Measurements from ENCODE around the gene MXD4. TPM values are rescaled to one million over a fixed set of nuclear protein-coding genes. Genes with fewer than 3 reads are reported as not detected.

The MXD4 gene
- total RNA-seq, 5 donors from 2014 or later (not counting 1 experiment from before 2014, with no cell fraction given): 57.0 to 125 (median 78.2) TPM

- Histone ChIP-seq H3K27me3 (replicated peaks in 1 of 2; ENCODE audit: control insufficient read depth in 2 of 2, extremely low read depth in 1 of 2, insufficient read depth in 2 of 2, low read length in 1 of 2) (no peaks in the 10 kb centered on the region), H3K36me3 (ENCODE audit: control insufficient read depth in 2 of 2, extremely low read depth in 1 of 2, insufficient read depth in 1 of 2, low read length in 1 of 2) (peaks cover 22 to 73% of the 10 kb centered on the region in 2 donors), H3K4me1 (ENCODE audit: control insufficient read depth in 1 of 2, extremely low read depth in 1 of 2, insufficient read depth in 2 of 2, low read length in 2 of 2) (peaks cover 0 to 17% of the 10 kb centered on the region in 2 experiments), H3K9me3 (no peaks in the 10 kb centered on the region), H3K4me3 (ENCODE audit: control insufficient read depth in 1 of 2, extremely low read depth in 1 of 2, low read length in 1 of 2) (no peak overlapping the region), H3K27ac (ENCODE audit: low read length) (no peak overlapping the region)
- Mint-ChIP-seq H3K4me3 (no peak overlapping the region), H3K27ac (no peak overlapping the region), H3K27me3 (no peaks in the 10 kb centered on the region), H3K9me3 (no peaks in the 10 kb centered on the region), H3K36me3 (peaks cover 17% of the 10 kb centered on the region), H3K4me1 (peaks cover 3 to 12% (median 11%) of the 10 kb centered on the region in 3 donors)
- no peak for ATAC-seq (replicated peaks in 1 of 4)
- ChIA-PET POLR2A (no interaction called here), CTCF (no interaction called here)
- DNase-seq: peak in 2 of 35 experiments; percentile 1 to 3
- WGBS (ENCODE audit: insufficient coverage): 92% methylated on average over 28 of the region's 32 CpGs
Measured at GRCh38 chr4:2253160-2254084, 8.5 kb downstream of the MXD4 start.

GRCh38 chr4:2252530-2253091, 9.3 kb downstream of the MXD4 start:
- Histone ChIP-seq H3K4me3 (ENCODE audit: control insufficient read depth in 1 of 2, extremely low read depth in 1 of 2, low read length in 1 of 2) (no peak overlapping the region), H3K9me3 (no peaks in the 10 kb centered on the region), H3K27me3 (replicated peaks in 1 of 2; ENCODE audit: control insufficient read depth in 2 of 2, extremely low read depth in 1 of 2, insufficient read depth in 2 of 2, low read length in 1 of 2) (no peaks in the 10 kb centered on the region), H3K36me3 (ENCODE audit: control insufficient read depth in 2 of 2, extremely low read depth in 1 of 2, insufficient read depth in 1 of 2, low read length in 1 of 2) (peaks cover 25 to 67% of the 10 kb centered on the region in 2 donors), H3K4me1 (ENCODE audit: control insufficient read depth in 1 of 2, extremely low read depth in 1 of 2, insufficient read depth in 2 of 2, low read length in 2 of 2) (peaks cover 0 to 10% of the 10 kb centered on the region in 2 experiments), H3K27ac (ENCODE audit: low read length) (no peak overlapping the region)
- ChIA-PET CTCF (no interaction called here), POLR2A (no interaction called here)
- peak in 1 of 35 experiments; percentile 1 for DNase-seq
- no peak for ATAC-seq (replicated peaks in 1 of 4)
- Mint-ChIP-seq H3K4me1 (peaks cover under 1 to 12% (median 11%) of the 10 kb centered on the region in 3 donors), H3K9me3 (no peaks in the 10 kb centered on the region), H3K27ac (no peak overlapping the region), H3K36me3 (peaks cover 17% of the 10 kb centered on the region), H3K4me3 (no peak overlapping the region), H3K27me3 (no peaks in the 10 kb centered on the region)
- WGBS (ENCODE audit: insufficient coverage): 87% methylated on average over 6 of the region's 12 CpGs

DNA sequence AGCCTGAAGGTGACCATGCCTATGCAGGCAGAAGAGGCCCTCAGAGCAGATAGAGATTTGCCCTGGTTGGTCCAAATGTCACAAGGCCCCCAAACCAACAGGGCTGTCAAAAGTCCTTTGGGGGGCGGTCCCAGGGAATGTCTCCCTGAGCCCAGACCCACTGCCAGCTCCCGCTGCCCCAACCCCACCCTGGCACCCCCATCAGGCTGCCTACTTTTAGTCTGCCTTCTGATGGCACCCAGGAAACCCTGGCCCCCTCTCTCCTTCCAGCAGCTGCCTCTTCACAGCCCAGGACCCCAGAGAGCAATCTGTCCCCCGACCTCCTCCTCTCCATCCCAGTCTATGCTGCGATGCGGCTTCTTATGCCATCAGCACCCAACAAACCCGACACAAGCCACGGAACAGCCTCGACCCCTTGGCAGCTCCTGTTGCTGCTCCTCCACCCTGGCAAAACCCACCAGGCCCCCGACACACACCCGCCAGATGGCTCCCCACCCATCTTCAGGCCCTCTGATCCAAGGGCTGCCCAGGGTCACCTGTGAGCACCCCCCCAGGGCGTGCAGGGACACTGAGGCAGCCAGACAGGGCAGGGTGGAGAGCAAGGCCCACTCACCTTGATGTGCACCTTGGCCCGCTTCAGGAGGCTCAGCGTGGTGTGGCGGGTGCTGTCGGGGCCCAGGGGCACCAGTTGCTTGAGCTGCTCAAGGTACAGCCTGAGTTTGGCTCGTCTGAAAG, 9.9 kb downstream of the MXD4 start:
- peaks cover 0 to 5% of the 10 kb centered on the region in 2 experiments for H3K4me1 ChIP-seq (ENCODE audit: control insufficient read depth in 1 of 2, extremely low read depth in 1 of 2, insufficient read depth in 2 of 2, low read length in 2 of 2)
- peaks cover 0 to 11% (median 10%) of the 10 kb centered on the region in 3 donors for H3K4me1 Mint-ChIP-seq
- peak in 4 of 35 experiments; percentile 0 to 10 (median 2) for DNase-seq
- H3K27ac Mint-ChIP-seq: peak overlapping the region; percentile 19 to 44
- POLR2A ChIA-PET: no interaction called here
- 94% methylated on average over 10 of the region's 16 CpGs for WGBS (ENCODE audit: insufficient coverage)
- no peak overlapping the region for H3K4me3 ChIP-seq (ENCODE audit: control insufficient read depth in 1 of 2, extremely low read depth in 1 of 2, low read length in 1 of 2)
- no peak overlapping the region for H3K27ac ChIP-seq (ENCODE audit: low read length)
- H3K27me3 Mint-ChIP-seq: no peaks in the 10 kb centered on the region
- H3K36me3 ChIP-seq (ENCODE audit: control insufficient read depth in 2 of 2, extremely low read depth in 1 of 2, insufficient read depth in 1 of 2, low read length in 1 of 2): peaks cover 28 to 60% of the 10 kb centered on the region in 2 donors
- peaks cover 17% of the 10 kb centered on the region for H3K36me3 Mint-ChIP-seq
- no peaks in the 10 kb centered on the region for H3K27me3 ChIP-seq (replicated peaks in 1 of 2; ENCODE audit: control insufficient read depth in 2 of 2, extremely low read depth in 1 of 2, insufficient read depth in 2 of 2, low read length in 1 of 2)
- CTCF ChIA-PET: no interaction called here
- no peak for ATAC-seq (replicated peaks in 1 of 4)
- H3K9me3 ChIP-seq: no peaks in the 10 kb centered on the region
- H3K4me3 Mint-ChIP-seq: no peak overlapping the region
- no peaks in the 10 kb centered on the region for H3K9me3 Mint-ChIP-seq

GRCh38 chr4:2251073-2251794, 10.7 kb downstream of the MXD4 start:
- H3K36me3 Mint-ChIP-seq: peaks cover 17% of the 10 kb centered on the region
- DNase-seq: peak in 1 of 35 experiments; percentile 8
- Histone ChIP-seq H3K4me3 (ENCODE audit: control insufficient read depth in 1 of 2, extremely low read depth in 1 of 2, low read length in 1 of 2) (no peak overlapping the region), H3K27me3 (replicated peaks in 1 of 2; ENCODE audit: control insufficient read depth in 2 of 2, extremely low read depth in 1 of 2, insufficient read depth in 2 of 2, low read length in 1 of 2) (no peaks in the 10 kb centered on the region), H3K27ac (ENCODE audit: low read length) (no peak overlapping the region), H3K4me1 (ENCODE audit: control insufficient read depth in 1 of 2, extremely low read depth in 1 of 2, insufficient read depth in 2 of 2, low read length in 2 of 2) (peaks cover 0 to 3% of the 10 kb centered on the region in 2 experiments), H3K9me3 (no peaks in the 10 kb centered on the region), H3K36me3 (ENCODE audit: control insufficient read depth in 2 of 2, extremely low read depth in 1 of 2, insufficient read depth in 1 of 2, low read length in 1 of 2) (peaks cover 28 to 56% of the 10 kb centered on the region in 2 donors)
- ChIA-PET CTCF (no interaction called here), POLR2A (no interaction called here)
- peaks cover 0 to 11% (median 8%) of the 10 kb centered on the region in 3 donors for H3K4me1 Mint-ChIP-seq
- no peak for ATAC-seq (replicated peaks in 1 of 4)
- no peak overlapping the region for H3K4me3 Mint-ChIP-seq
- no peaks in the 10 kb centered on the region for H3K9me3 Mint-ChIP-seq
- H3K27me3 Mint-ChIP-seq: no peaks in the 10 kb centered on the region
- H3K27ac Mint-ChIP-seq: no peak overlapping the region
- WGBS (ENCODE audit: insufficient coverage): 93% methylated on average over 23 of the region's 25 CpGs

DNA sequence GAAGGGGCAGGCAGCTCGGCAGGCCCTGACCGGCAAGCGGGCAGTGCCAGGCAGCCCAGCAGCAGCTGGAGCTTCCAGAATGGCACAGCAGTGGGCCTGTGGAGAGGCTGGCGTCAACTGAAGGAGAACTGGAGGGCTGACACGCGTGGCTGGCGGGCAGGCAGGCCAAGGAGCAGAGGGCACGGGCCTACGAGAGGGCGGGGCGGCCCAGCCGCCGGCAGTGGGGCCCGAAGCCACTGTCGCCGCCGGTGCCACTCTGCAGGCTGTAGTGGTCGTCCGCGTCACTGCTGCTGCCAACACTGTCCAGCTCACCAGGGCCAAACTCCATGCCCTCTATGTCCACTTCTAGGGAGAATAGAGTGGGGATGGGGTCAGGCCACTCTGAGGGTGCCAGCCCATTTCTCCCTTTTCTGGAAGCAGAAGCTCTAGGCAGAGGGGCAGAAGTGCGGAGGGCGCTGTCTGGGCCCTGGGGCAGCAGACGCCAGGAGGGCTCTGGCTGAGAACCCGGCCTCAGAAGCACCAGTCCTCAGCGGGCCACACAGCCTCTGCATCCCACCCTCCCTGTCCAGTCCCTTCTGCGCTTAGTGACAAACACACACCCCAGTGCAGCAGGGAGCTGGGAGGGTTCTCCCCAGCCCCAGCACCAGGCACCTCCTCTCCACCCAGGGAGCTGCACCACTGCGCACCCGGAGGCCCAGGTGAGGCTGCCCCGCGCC, 11.4 kb downstream of the MXD4 start:
- DNase-seq (peak in 2 of 35 experiments; percentile 1 to 11), ATAC-seq (replicated peaks in 1 of 4) (no peak)
- ChIA-PET POLR2A (no interaction called here), CTCF (no interaction called here)
- Mint-ChIP-seq H3K4me1 (peaks cover 2 to 13% (median 11%) of the 10 kb centered on the region in 3 donors), H3K4me3 (no peak overlapping the region), H3K27ac (no peak overlapping the region), H3K27me3 (no peaks in the 10 kb centered on the region), H3K36me3 (peaks cover 17% of the 10 kb centered on the region), H3K9me3 (no peaks in the 10 kb centered on the region)
- no peak overlapping the region for H3K27ac ChIP-seq (ENCODE audit: low read length)
- no peaks in the 10 kb centered on the region for H3K9me3 ChIP-seq
- H3K36me3 ChIP-seq (ENCODE audit: control insufficient read depth in 2 of 2, extremely low read depth in 1 of 2, insufficient read depth in 1 of 2, low read length in 1 of 2): peaks cover 24 to 54% of the 10 kb centered on the region in 2 donors
- 95% methylated on average over 25 of the region's 30 CpGs for WGBS (ENCODE audit: insufficient coverage)
- no peak overlapping the region for H3K4me3 ChIP-seq (ENCODE audit: control insufficient read depth in 1 of 2, extremely low read depth in 1 of 2, low read length in 1 of 2)
- H3K27me3 ChIP-seq (replicated peaks in 1 of 2; ENCODE audit: control insufficient read depth in 2 of 2, extremely low read depth in 1 of 2, insufficient read depth in 2 of 2, low read length in 1 of 2): no peaks in the 10 kb centered on the region
- peaks cover 0 to under 1% of the 10 kb centered on the region in 2 experiments for H3K4me1 ChIP-seq (ENCODE audit: control insufficient read depth in 1 of 2, extremely low read depth in 1 of 2, insufficient read depth in 2 of 2, low read length in 2 of 2)
